Thoracic aorta (tissue), 2 donors: ENCODE data around the gene EEF1AKMT4. TPM values are rescaled to one million over a fixed set of nuclear protein-coding genes. Genes with fewer than 3 reads are reported as not detected.
A peak's percentile ranks its signal among the peaks of the same experiment; 100 is the strongest.

ENCODE experiments used
- ATAC-seq: fragments of 150-250 bp; one replicate; pipeline ENCODE4 v1.8.0; 2017; ENCODE audit warnings: low read depth; ENCODE audit not compliant: insufficient number of reproducible peaks, low FRiP score
- DNase-seq: peaks from one replicate; pipeline ENCODE4 v3.0.0-alpha.2; 2020; ENCODE audit warnings: low spot score
- H3K27ac ChIP-seq, 2 donors: fragments of 200-600 bp; sonication (generic); 1 replicate in 1 of 2; 2 replicates in 1 of 2; pipeline ENCODE4 v1.5.1; 2016; ENCODE audit warnings: mild to moderate bottlenecking in 2 of 2, moderate library complexity in 2 of 2
- H3K27me3 ChIP-seq: fragments of 200-600 bp; sonication (generic); replicated peaks from 2 replicates; pipeline ENCODE4 v1.6.0; 2016; ENCODE audit warnings: mild to moderate bottlenecking; ENCODE audit not compliant: insufficient read depth
- H3K36me3 ChIP-seq: fragments of 200-600 bp; sonication (generic); one replicate; pipeline ENCODE4 v1.5.1; 2016
- H3K4me1 ChIP-seq, 2 donors: fragments of 200-600 bp; sonication (generic); 1 replicate in 1 of 2; 2 replicates in 1 of 2; pipeline versions ENCODE4 v1.5.1 to v1.6.0; 2016; ENCODE audit warnings: low read depth in 2 of 2, mild to moderate bottlenecking in 1 of 2; ENCODE audit not compliant: control insufficient read depth in 1 of 2
- H3K4me3 ChIP-seq: fragments of 200-600 bp; sonication (generic); 2 replicates; pipeline ENCODE4 v1.5.1; 2016; ENCODE audit warnings: mild to moderate bottlenecking
- H3K9me3 ChIP-seq: fragments of 200-600 bp; sonication (generic); 2 replicates; pipeline ENCODE4 v1.5.1; 2016
- total RNA-seq, 2 donors: library from RNA; depleted of rRNA; stranded (reverse); fragments of >200 nt; gene quantifications; one replicate each; pipeline versions ENCODE4 v1.1.0 to v1.2.3, GENCODE V29; 2016
- TF ChIP-seq, protein P1 (sequence below): fragments of 200-600 bp; sonication (generic); IDR thresholded peaks from one replicate; pipeline ENCODE4 v1.5.1; 2019; ENCODE audit warnings: antibody characterized with exemption

The EEF1AKMT4 gene
- total RNA-seq, 2 donors from 2014 or later: 3.8 to 4.0 TPM

GRCh38 chr3:184291738-184292445 lies 42.4 kb downstream of the EEF1AKMT4 start:
- ATAC-seq (no peak), DNase-seq (no peak)
- no peaks in the 10 kb centered on the region for H3K27me3 ChIP-seq
- H3K27ac ChIP-seq: no peak overlapping the region
- no peaks in the 10 kb centered on the region for H3K9me3 ChIP-seq
- TF ChIP-seq, protein P1, sequence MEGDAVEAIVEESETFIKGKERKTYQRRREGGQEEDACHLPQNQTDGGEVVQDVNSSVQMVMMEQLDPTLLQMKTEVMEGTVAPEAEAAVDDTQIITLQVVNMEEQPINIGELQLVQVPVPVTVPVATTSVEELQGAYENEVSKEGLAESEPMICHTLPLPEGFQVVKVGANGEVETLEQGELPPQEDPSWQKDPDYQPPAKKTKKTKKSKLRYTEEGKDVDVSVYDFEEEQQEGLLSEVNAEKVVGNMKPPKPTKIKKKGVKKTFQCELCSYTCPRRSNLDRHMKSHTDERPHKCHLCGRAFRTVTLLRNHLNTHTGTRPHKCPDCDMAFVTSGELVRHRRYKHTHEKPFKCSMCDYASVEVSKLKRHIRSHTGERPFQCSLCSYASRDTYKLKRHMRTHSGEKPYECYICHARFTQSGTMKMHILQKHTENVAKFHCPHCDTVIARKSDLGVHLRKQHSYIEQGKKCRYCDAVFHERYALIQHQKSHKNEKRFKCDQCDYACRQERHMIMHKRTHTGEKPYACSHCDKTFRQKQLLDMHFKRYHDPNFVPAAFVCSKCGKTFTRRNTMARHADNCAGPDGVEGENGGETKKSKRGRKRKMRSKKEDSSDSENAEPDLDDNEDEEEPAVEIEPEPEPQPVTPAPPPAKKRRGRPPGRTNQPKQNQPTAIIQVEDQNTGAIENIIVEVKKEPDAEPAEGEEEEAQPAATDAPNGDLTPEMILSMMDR: no peak
- H3K4me1 ChIP-seq: no peaks in the 10 kb centered on the region
- H3K36me3 ChIP-seq: no peaks in the 10 kb centered on the region
- no peak overlapping the region for H3K4me3 ChIP-seq

DNA sequence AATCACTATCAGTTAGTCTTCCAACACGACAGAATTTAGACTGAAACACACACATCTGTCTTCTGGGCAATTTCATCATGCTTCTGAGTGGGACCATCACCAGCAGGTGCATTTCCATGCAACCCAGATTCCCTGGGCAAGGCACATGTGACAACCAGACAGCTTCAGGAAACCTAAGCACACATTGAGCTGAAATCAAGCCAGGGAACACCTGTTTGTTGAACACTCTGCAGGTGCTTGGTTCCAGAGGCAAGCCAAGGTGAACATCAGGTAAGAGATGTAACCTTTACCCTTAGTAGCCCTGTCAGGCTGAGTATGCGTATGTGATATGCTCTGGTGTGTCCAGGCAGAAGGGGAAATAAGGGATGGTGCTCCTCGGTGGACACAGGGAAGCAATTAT lies 46.3 kb downstream of the EEF1AKMT4 start:
- TF ChIP-seq, protein P1: no peak
- H3K4me1 ChIP-seq: peaks cover 12 to 13% of the 10 kb centered on the region in 2 donors
- DNase-seq: no peak
- H3K36me3 ChIP-seq: no peaks in the 10 kb centered on the region
- no peaks in the 10 kb centered on the region for H3K9me3 ChIP-seq
- H3K27me3 ChIP-seq: no peaks in the 10 kb centered on the region
- ATAC-seq: no peak
- no peak overlapping the region for H3K4me3 ChIP-seq
- H3K27ac ChIP-seq: no peak overlapping the region

- peaks cover 13 to 17% of the 10 kb centered on the region in 2 donors for H3K4me1 ChIP-seq
- no peak for ATAC-seq
- TF ChIP-seq, protein P1: no peak
- no peaks in the 10 kb centered on the region for H3K9me3 ChIP-seq
- no peak overlapping the region for H3K4me3 ChIP-seq
- no peaks in the 10 kb centered on the region for H3K27me3 ChIP-seq
- peaks cover 6% of the 10 kb centered on the region for H3K36me3 ChIP-seq
- no peak for DNase-seq
- H3K27ac ChIP-seq: no peak overlapping the region
These were observed 47.1 kb downstream of the EEF1AKMT4 start for GRCh38 chr3:184296616-184297015.

DNA sequence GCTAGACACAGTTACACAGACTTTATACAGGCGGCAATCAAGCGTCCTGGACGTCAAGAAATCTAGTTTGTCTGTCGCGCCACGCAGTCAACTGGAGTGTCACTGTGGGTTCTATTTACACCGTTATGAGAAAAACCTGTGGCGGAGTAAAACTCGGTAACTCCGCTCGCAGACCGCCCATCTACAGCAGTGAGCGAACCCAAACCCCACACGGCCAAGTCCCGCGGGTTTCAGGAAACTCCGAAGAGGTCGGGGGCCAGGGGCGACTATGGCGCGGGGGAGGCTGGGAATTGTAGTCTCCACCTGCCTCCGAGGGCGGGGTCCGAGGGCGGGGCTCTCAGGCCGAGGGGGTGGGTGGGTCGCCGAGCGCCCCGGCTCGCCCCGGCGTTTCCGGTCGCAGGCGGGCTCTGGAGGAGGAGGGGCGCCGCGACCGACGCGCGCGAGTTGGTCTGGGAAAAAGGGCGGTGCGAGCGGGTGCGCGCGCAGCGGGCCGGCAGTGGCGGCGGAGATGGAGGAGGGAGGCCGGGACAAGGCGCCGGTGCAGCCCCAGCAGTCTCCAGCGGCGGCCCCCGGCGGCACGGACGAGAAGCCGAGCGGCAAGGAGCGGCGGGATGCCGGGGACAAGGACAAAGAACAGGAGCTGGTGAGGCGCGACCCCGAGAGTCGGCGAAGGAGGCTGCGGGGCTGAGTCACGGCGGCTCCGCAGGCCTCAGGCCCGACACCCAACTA lies 49.5 kb downstream of the EEF1AKMT4 start, which contains the start of gene PSMD2:
Gene PSMD2, plus strand, starts transcription at position 483 of the 729 bp plus-strand sequence. Its CDS starts 26 bp downstream, at position 509.
- DNase-seq (peak; percentile 88), ATAC-seq (peak; percentile 93)
- Histone ChIP-seq H3K27me3 (no peaks in the 10 kb centered on the region), H3K36me3 (peaks cover 29% of the 10 kb centered on the region), H3K9me3 (no peaks in the 10 kb centered on the region), H3K4me3 (peak within 1 kb of the TSS; percentile 92), H3K4me1 (peaks cover 13 to 17% of the 10 kb centered on the region in 2 donors), H3K27ac (peak within 1 kb of the TSS; percentile 72 to 76)
- TF ChIP-seq, protein P1: no peak
